ENCODE measurements around the gene SELENOV. TPM values are rescaled to one million over a fixed set of nuclear protein-coding genes. Genes with fewer than 3 reads are reported as not detected.

The SELENOV gene, protein sequence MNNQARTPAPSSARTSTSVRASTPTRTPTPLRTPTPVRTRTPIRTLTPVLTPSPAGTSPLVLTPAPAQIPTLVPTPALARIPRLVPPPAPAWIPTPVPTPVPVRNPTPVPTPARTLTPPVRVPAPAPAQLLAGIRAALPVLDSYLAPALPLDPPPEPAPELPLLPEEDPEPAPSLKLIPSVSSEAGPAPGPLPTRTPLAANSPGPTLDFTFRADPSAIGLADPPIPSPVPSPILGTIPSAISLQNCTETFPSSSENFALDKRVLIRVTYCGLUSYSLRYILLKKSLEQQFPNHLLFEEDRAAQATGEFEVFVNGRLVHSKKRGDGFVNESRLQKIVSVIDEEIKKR
- total RNA-seq = not detected in 2 replicates

DNA sequence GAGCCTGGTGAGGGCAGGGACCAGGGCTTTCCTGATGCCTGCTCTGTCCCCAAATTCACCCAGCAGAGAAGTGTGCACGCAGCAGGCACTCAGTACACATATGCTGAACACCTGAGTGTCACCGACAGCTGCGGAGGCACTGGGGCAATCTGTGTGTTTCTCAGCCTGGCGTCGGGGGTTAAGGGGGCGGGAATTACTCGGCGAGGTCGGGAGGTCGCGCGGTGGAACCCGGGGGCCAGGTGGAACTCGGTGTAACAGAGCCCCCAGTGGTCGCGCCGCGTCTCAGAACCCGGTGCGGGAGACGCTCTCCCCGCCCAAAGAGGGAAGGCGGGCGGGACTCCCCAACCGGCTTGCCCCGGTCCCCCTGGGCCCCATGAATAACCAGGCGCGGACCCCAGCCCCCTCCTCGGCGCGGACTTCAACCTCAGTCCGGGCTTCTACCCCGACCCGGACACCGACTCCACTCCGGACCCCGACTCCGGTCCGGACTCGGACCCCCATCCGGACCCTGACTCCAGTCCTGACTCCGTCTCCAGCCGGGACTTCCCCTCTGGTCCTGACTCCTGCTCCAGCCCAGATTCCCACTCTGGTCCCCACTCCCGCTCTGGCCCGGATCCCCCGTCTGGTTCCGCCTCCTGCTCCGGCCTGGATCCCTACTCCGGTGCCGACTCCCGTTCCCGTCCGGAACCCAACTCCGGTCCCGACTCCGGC, at the start of gene SELENOV:
Gene SELENOV, plus strand, starts transcription at position 300 of the 711 bp plus-strand sequence. Its CDS starts 74 bp downstream, at position 374.

GRCh38 chr19:39480337-39481228, 34.4 kb upstream of the SELENOV start, which contains the start of gene TIMM50:
Gene TIMM50 (plus strand): TSS chr19:39480838. CDS start chr19:39480854, 16 bp downstream.

GRCh38 chr19:39498798-39499642, 15.9 kb upstream of the SELENOV start, which contains the start of gene DLL3:
Gene DLL3 (plus strand): TSS chr19:39498947. CDS start chr19:39498975, 28 bp downstream.

GRCh38 chr19:39532233-39533002, 17.5 kb downstream of the SELENOV start, which contains the start of gene EID2B:
Gene EID2B (minus strand): TSS chr19:39532852. CDS start chr19:39532802, 50 bp downstream.

DNA sequence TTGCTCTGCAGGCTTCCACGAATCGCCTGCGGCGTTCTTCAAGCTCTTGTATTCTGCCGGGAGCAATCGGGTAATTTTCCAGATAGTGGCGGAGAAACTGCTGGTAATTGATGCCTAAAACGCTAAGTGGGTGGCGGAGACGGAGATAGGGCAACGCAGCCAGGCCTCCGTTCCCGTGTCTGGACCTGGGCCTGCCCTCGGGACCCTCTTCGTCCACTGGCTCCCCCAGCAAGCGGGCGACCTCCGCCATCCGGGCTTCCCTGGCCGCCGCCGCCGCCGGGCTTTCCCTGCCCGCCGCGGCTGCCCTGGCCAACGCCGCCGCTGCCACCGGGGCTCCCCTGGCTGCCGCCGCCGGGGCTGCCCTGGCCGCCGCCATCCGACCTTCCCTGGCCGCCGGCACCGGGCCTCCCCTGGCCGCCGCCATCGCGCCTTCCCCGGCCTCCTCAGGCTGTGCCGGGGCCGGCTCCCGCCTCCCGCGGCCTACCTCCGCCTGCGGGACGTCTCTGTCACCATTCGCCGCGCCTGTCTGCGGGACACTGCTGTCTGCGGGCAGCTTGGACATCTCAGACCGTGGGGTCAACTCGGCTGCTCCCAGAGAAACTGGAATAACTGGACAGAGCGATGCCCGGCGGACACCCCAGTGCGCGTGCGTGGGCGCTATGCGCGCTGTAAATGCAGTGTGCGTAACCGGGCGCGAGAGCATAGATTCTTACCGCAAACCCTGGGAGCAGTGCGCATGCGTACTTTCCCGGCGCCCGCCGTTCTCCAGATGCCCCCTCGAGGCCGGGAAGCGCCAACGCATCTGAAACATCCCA, 24.8 kb downstream of the SELENOV start, which contains the start of gene EID2:
Gene EID2, minus strand, starts transcription at position 644 of the 815 bp plus-strand sequence. Its CDS starts 82 bp downstream, at position 562.

Other genes with a start within 250 kb of the SELENOV start
- gene IFNL2, start 246.7 kb upstream of the SELENOV start, total RNA-seq = not detected in 2 replicates
- not detected in 2 replicates for gene IFNL1, start 218.7 kb upstream of the SELENOV start, total RNA-seq
- under 0.01 TPM in 2 replicates for gene LRFN1, start 194.3 kb upstream of the SELENOV start, total RNA-seq
- 0.32 and 0.60 TPM in 2 replicates for gene GMFG, start 179.1 kb upstream of the SELENOV start, total RNA-seq
- gene SAMD4B, start 172.7 kb upstream of the SELENOV start, total RNA-seq = 38.6 and 53.2 TPM in 2 replicates
- 57.8 and 61.7 TPM in 2 replicates for gene PAF1, start 124.0 kb upstream of the SELENOV start, total RNA-seq
- gene MED29, start 123.8 kb upstream of the SELENOV start, total RNA-seq = 12.8 and 19.1 TPM in 2 replicates
- gene ZFP36, start 108.3 kb upstream of the SELENOV start, total RNA-seq = 2.4 and 3.0 TPM in 2 replicates
- 11.0 and 23.0 TPM in 2 replicates for gene PLEKHG2, start 102.5 kb upstream of the SELENOV start, total RNA-seq
- 96.1 and 102 TPM in 2 replicates for gene RPS16, start 79.2 kb upstream of the SELENOV start, total RNA-seq
- gene SUPT5H, start 69.6 kb upstream of the SELENOV start, total RNA-seq = 70.6 and 85.5 TPM in 2 replicates
- gene TIMM50, start 34.3 kb upstream of the SELENOV start, total RNA-seq = 37.1 and 46.2 TPM in 2 replicates
- under 0.01 and 0.16 TPM in 2 replicates for gene DLL3, start 16.2 kb upstream of the SELENOV start, total RNA-seq
- 2.1 and 3.8 TPM in 2 replicates for gene EID2B, start 17.7 kb downstream of the SELENOV start, total RNA-seq
- gene EID2, start 25.0 kb downstream of the SELENOV start, total RNA-seq = 6.7 and 13.6 TPM in 2 replicates
- gene LGALS13, start 87.4 kb downstream of the SELENOV start, total RNA-seq = not detected in 2 replicates
- not detected in 2 replicates for gene LGALS16, start 140.8 kb downstream of the SELENOV start, total RNA-seq
- not detected in 2 replicates for gene LGALS14, start 189.3 kb downstream of the SELENOV start, total RNA-seq
- not detected in 2 replicates for gene CLC, start 222.9 kb downstream of the SELENOV start, total RNA-seq